Adrenal gland (tissue), 12 donors: Measurements from ENCODE around the gene ZBTB12. TPM values are rescaled to one million over a fixed set of nuclear protein-coding genes. Genes with fewer than 3 reads are reported as not detected.

ENCODE experiments used
- DNase-seq, 7 donors: peaks; one replicate each; pipeline ENCODE4 v3.0.0-alpha.2; 2019 to 2020
- H3K27ac ChIP-seq, 5 donors: fragments of 200-600 bp; sonication (generic) in 4 of 5; 1 replicate in 3 of 5; 2 replicates in 2 of 5; pipeline versions ENCODE4 v1.5.1 to v1.8.0; 2016 to 2020; ENCODE audit warnings: mild to moderate bottlenecking in 1 of 5
- H3K27me3 ChIP-seq: fragments of 200-600 bp; 2 replicates; pipeline ENCODE4 v1.8.0; 2021
- H3K36me3 ChIP-seq, 2 donors: fragments of 200-600 bp; replicated peaks in 1 of 2; 1 replicate in 1 of 2; 2 replicates in 1 of 2; pipeline versions ENCODE4 v1.5.1 to v1.8.0; 2018 to 2022
- H3K4me1 ChIP-seq, 2 donors: fragments of 200-600 bp; replicated peaks in 1 of 2; 1 replicate in 1 of 2; 2 replicates in 1 of 2; pipeline versions ENCODE4 v1.5.1 to v1.8.0; 2018 to 2021
- H3K4me3 ChIP-seq, 4 donors: fragments of 200-600 bp; sonication (generic) in 3 of 4; one replicate each; pipeline ENCODE4 v1.5.1; 2016 to 2018
- H3K9me3 ChIP-seq, 3 donors: fragments of 200-600 bp; sonication (generic) in 1 of 3; replicated peaks in 1 of 3; 1 replicate in 2 of 3; 2 replicates in 1 of 3; pipeline versions ENCODE4 v1.5.1 to v1.8.0; 2016 to 2021
- POLR2A ChIP-seq, 2 donors: fragments of 450-650 bp; IDR thresholded peaks; one replicate each; pipeline ENCODE4 v1.6.1; 2017; ENCODE audit warnings: antibody characterized with exemption in 2 of 2, mild to moderate bottlenecking in 2 of 2, moderate library complexity in 1 of 2
- WGBS, 4 donors: extraction: QIAGEN DNeasy Blood & Tissue Kit in 2 of 4; methylation state at CpG; one replicate each; pipeline versions ENCODE4 v1.1.5 to v1.1.7; 2013 to 2017; 5-methylcytosine and 5-hydroxymethylcytosine counted together
- intact Hi-C, 2 donors: fragments of 100-400 bp; cut with DNase I; formaldehyde crosslinking; loops; one replicate each; pipeline versions ENCODE4 v1.14.1 to v1.15.0; 2022 to 2023
- polyA plus RNA-seq, 3 donors: library from polyadenylated mRNA; stranded (reverse); fragments of 200-250 nt in 2 of 3; fragments of 350-450 nt in 1 of 3; fragmentation: Illumina TruSeq in 1 of 3; extraction: RNeasy Lipid Tissue Mini Kit (QIAGEN cat#74804) in 1 of 3; gene quantifications; one replicate each; pipeline ENCODE4 v1.2.3, GENCODE V29; 2013 to 2014
- total RNA-seq, 9 donors: library from RNA; depleted of rRNA in 4 of 9; stranded (reverse); fragments of >200 nt in 4 of 9; fragments of 120-200 nt in 1 of 9; fragmentation: NEBNext Ultra II Directional in 1 of 9; extraction: Animal tissue kit (Norgen Biotek cat#: 25700) in 1 of 9; gene quantifications; one replicate each; pipeline versions ENCODE4 v1.1.0 to v1.2.4, GENCODE V29; 2013 to 2023
- TF ChIP-seq, protein P1 (sequence below), 6 experiments: fragments of 450-650 bp in 4 of 6; fragments of 200-600 bp in 2 of 6; sonication (generic) in 1 of 6; IDR thresholded peaks; 1 replicate in 5 of 6; 2 replicates in 1 of 6; pipeline versions ENCODE4 v1.5.1 to v1.8.0; 2016 to 2021; ENCODE audit warnings: antibody characterized with exemption in 6 of 6, mild to moderate bottlenecking in 2 of 6, moderate library complexity in 1 of 6
- donor health status: healthy with polysubstance abuse.
- donor health status: Bipolar disorder and iron deficiency.
- donor health status: DM: yes; HTN: yes; CAD: no.
- donor health status: DM: no; HTN: no; CAD: no.
- donor health status: DM: no; HTN: no; CAD: no.
- donor health status: DM: yes; HTN: yes; CAD: no.

The ZBTB12 gene
- total and polyA plus RNA-seq, 12 donors: 0.69 to 14.5 (median 3.0) TPM

DNA sequence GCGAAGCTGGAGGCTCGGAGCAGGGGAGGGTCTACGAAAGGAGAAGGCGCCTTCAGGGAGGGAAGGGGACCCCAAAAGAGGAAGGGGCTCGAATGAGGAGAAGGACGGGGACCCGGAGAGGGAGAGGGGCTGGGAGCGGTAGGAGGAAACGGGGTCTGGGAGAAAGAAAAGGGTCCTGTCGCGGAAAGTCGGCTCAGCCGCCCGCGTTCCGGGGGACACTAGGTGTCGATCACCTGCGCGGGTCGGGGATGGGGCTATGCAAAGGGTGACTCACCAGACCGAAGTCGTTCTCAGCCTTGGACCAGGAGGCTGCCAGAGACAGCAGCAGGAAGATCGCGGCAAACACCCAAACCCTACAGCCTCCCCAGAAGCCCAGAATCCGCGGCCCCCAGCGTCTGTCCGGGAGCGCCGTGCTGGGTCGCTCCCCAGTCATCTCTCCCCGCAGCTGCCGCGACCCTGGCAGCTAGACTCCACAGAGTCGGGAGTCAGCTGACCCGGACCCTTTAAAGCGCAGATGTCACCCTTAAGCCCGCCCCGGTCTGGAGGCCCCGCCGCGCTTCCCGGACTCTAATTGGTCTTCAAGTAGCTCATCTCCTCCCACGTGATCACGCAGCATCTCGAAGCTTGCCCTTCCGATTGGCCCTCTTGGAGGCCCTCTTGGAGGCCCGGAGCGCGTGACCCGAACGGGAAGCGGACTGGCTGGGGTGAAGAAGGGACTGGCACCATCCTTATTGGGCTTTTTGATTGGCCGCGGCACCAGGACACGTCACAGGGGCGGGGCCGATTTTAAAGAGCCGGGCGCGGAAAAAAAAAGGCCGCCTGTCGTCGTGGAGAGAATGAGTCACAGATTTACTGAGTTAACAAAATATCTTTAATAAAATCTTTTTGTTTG, 39.3 kb downstream of the ZBTB12 start, which contains the start of gene NEU1:
Gene NEU1 (minus strand): TSS at position 478 of the 892 bp plus-strand sequence. CDS start 45 bp downstream, at position 433.
- H3K36me3 ChIP-seq: peaks cover 0 to 33% of the 10 kb centered on the region in 2 donors
- H3K9me3 ChIP-seq: no peaks in the 10 kb centered on the region
- intact Hi-C loops: no loop called here
- DNase-seq: peak; percentile 100
- H3K4me1 ChIP-seq: peaks cover 3 to 21% of the 10 kb centered on the region in 2 donors
- peak; percentile 97 to 99 for TF ChIP-seq POLR2A (IDR thresholded peaks at IDR 0.05)
- TF ChIP-seq, protein P1, sequence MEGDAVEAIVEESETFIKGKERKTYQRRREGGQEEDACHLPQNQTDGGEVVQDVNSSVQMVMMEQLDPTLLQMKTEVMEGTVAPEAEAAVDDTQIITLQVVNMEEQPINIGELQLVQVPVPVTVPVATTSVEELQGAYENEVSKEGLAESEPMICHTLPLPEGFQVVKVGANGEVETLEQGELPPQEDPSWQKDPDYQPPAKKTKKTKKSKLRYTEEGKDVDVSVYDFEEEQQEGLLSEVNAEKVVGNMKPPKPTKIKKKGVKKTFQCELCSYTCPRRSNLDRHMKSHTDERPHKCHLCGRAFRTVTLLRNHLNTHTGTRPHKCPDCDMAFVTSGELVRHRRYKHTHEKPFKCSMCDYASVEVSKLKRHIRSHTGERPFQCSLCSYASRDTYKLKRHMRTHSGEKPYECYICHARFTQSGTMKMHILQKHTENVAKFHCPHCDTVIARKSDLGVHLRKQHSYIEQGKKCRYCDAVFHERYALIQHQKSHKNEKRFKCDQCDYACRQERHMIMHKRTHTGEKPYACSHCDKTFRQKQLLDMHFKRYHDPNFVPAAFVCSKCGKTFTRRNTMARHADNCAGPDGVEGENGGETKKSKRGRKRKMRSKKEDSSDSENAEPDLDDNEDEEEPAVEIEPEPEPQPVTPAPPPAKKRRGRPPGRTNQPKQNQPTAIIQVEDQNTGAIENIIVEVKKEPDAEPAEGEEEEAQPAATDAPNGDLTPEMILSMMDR (IDR thresholded peaks at IDR 0.05): no peak
- H3K4me3 ChIP-seq: peak within 1 kb of the TSS; percentile 64 to 81 (median 74)
- H3K27ac ChIP-seq: peak within 1 kb of the TSS; percentile 74 to 96 (median 94)
- H3K27me3 ChIP-seq: no peaks in the 10 kb centered on the region
- 0 to 1% (median 1%) methylated on average over 36 to 64 of the region's 64 CpGs for WGBS, 4 donors

DNA sequence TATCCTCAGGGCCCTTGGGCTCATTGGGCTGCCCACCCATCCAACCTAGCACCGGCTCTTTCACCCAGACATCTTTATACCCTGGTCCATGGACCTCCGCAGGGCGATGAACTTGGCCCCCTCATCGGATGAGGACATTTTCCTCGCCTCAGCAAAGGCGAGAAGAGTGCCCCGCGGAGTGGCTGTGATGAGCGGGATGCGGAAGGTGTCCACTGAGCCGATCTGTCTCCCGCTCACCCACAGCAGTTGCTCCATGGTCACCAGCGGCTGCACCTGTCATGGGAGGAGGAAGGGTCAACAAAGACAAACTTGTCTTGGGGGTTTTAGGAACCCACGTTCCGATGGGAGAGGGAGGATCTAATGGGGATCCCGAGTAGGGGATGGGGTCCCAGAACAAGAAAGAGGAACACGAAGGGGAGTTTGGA, 40.0 kb downstream of the ZBTB12 start:
- Histone ChIP-seq H3K27ac (peak overlapping the region in 2 of 5 donors; percentile 71 to 96), H3K36me3 (peaks cover 0 to 39% of the 10 kb centered on the region in 2 donors), H3K9me3 (no peaks in the 10 kb centered on the region), H3K4me3 (peak overlapping the region; percentile 64 to 81 (median 74)), H3K27me3 (no peaks in the 10 kb centered on the region), H3K4me1 (peaks cover 3 to 21% of the 10 kb centered on the region in 2 donors)
- TF ChIP-seq, protein P1 (IDR thresholded peaks at IDR 0.05): no peak
- TF ChIP-seq POLR2A (IDR thresholded peaks at IDR 0.05): no peak
- WGBS, 4 donors: 41 to 49% (median 46%) methylated on average over 16 to 17 of the region's 17 CpGs
- DNase-seq: no peak
- intact Hi-C loops: no loop called here

DNA sequence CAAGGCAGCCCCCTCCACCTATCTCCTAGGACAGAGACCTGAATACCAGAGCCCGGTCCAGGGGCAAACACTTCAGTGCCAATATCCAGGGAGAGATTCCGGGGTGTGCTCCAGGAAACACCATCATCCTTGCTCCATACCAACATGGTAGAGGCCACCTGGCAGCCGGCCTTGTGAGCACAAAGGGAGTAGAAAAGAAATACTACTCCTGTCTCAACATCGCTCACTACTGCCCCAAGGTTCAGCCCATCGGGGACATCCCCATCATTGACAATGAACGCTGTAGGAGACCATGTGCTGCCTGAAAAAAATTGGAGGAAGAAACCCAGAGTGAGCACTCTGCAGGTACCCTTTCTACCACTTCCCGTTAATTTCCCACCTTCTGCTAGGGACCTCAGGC, 40.7 kb downstream of the ZBTB12 start:
- no peak for TF ChIP-seq POLR2A (IDR thresholded peaks at IDR 0.05)
- TF ChIP-seq, protein P1 (IDR thresholded peaks at IDR 0.05): no peak
- 88 to 96% (median 94%) methylated on average over 7 of the region's 7 CpGs for WGBS, 4 donors
- Histone ChIP-seq H3K4me1 (peaks cover 3 to 21% of the 10 kb centered on the region in 2 donors), H3K36me3 (peaks cover 0 to 43% of the 10 kb centered on the region in 2 donors), H3K27me3 (no peaks in the 10 kb centered on the region), H3K27ac (no peak overlapping the region), H3K9me3 (no peaks in the 10 kb centered on the region), H3K4me3 (no peak overlapping the region)
- DNase-seq: no peak
- intact Hi-C loops: no loop called here

DNA sequence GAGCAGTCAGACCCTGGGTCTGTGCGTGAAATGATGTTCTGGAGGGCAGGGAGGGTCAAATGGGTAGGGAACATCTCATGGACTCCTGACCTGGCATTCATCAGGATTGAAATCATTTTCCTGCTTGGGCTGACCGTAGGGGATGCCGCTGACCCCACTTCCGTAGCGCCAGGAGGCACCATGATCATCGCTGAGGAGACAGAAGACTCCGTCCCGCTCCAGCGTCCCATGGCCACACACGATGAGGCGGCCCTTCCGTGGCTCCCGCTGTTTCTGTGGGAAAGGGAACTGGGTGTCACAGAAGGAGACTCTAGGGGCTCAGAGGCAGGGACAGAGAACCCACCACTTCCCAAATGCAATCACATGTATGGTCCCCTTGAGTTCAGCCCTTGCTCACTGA, 41.5 kb downstream of the ZBTB12 start:
- Histone ChIP-seq H3K4me1 (peaks cover 3 to 21% of the 10 kb centered on the region in 2 donors), H3K4me3 (no peak overlapping the region), H3K9me3 (no peaks in the 10 kb centered on the region), H3K27me3 (no peaks in the 10 kb centered on the region), H3K27ac (no peak overlapping the region), H3K36me3 (peaks cover 0 to 43% of the 10 kb centered on the region in 2 donors)
- TF ChIP-seq POLR2A (IDR thresholded peaks at IDR 0.05): no peak
- TF ChIP-seq, protein P1 (IDR thresholded peaks at IDR 0.05): no peak
- WGBS, 4 donors: 85 to 100% (median 96%) methylated on average over 1 to 13 of the region's 13 CpGs
- DNase-seq: no peak
- intact Hi-C loops: no loop called here
